ENCODE measurements around the gene ZNF43.
"Not testable (repeated sequence)": the region's sequence is repeated elsewhere in the genome, so short reads cannot be mapped to it uniquely, and the experiment has no call there.

Gene ZNF43

GRCh38 chr19:21789466-21790085, 46.4 kb downstream of the ZNF43 start:
- H3K79me2 ChIP-seq (ENCODE audit: insufficient read depth, low read depth) = no peaks in the 10 kb centered on the region
- H3K4me3 ChIP-seq (IDR thresholded peaks at IDR 0.05; ENCODE audit: insufficient read depth, low read depth, low read length) = no peak overlapping the region
- H3K36me3 ChIP-seq (ENCODE audit: insufficient read depth) = no peaks in the 10 kb centered on the region
- H3K27ac ChIP-seq = no peak overlapping the region
- no peak overlapping the region for H2AFZ ChIP-seq (ENCODE audit: low read depth)
- H4K20me1 ChIP-seq (ENCODE audit: insufficient read depth) = no peaks in the 10 kb centered on the region
- no peaks in the 10 kb centered on the region for H3K4me1 ChIP-seq (ENCODE audit: low read depth, poor library complexity, severe bottlenecking)
- H3K27me3 ChIP-seq (ENCODE audit: insufficient read depth, low read depth) = no peaks in the 10 kb centered on the region
- no peak overlapping the region for H3K9ac ChIP-seq
- no peak overlapping the region for H3K4me2 ChIP-seq
- TF ChIP-seq, protein P1, sequence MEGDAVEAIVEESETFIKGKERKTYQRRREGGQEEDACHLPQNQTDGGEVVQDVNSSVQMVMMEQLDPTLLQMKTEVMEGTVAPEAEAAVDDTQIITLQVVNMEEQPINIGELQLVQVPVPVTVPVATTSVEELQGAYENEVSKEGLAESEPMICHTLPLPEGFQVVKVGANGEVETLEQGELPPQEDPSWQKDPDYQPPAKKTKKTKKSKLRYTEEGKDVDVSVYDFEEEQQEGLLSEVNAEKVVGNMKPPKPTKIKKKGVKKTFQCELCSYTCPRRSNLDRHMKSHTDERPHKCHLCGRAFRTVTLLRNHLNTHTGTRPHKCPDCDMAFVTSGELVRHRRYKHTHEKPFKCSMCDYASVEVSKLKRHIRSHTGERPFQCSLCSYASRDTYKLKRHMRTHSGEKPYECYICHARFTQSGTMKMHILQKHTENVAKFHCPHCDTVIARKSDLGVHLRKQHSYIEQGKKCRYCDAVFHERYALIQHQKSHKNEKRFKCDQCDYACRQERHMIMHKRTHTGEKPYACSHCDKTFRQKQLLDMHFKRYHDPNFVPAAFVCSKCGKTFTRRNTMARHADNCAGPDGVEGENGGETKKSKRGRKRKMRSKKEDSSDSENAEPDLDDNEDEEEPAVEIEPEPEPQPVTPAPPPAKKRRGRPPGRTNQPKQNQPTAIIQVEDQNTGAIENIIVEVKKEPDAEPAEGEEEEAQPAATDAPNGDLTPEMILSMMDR (conservative IDR thresholded peaks at IDR 0.05; ENCODE audit: low read depth, low read length) = no peak

GRCh38 chr19:21786936-21787335, 49.0 kb downstream of the ZNF43 start:
- TF ChIP-seq, protein P1 (conservative IDR thresholded peaks at IDR 0.05; ENCODE audit: low read depth, low read length) = no peak
- Histone ChIP-seq H3K9ac (no peak overlapping the region), H3K27me3 (ENCODE audit: insufficient read depth, low read depth) (no peaks in the 10 kb centered on the region), H3K4me2 (no peak overlapping the region), H3K4me1 (ENCODE audit: low read depth, poor library complexity, severe bottlenecking) (no peaks in the 10 kb centered on the region), H3K27ac (no peak overlapping the region), H3K4me3 (IDR thresholded peaks at IDR 0.05; ENCODE audit: insufficient read depth, low read depth, low read length) (no peak overlapping the region), H2AFZ (ENCODE audit: low read depth) (no peak overlapping the region), H3K36me3 (ENCODE audit: insufficient read depth) (no peaks in the 10 kb centered on the region), H4K20me1 (ENCODE audit: insufficient read depth) (no peaks in the 10 kb centered on the region), H3K79me2 (ENCODE audit: insufficient read depth, low read depth) (no peaks in the 10 kb centered on the region)

DNA sequence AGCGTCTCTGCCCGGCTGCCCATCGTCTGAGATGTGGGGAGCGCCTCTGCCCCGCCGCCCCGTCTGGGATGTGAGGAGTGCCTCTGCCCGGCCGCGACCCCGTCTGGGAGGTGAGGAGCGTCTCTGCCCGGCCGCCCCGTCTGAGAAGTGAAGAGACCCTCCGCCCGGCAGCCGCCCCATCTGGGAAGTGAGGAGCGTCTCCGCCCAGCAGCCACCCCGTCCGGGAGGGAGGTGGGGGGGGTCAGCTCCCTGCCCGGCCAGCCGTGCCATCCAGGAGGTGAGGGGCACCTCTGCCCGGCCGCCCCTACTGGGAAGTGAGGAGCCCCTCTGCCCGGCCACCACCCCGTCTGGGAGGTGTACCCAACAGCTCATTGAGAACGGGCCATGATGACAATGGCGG, 60.2 kb downstream of the ZNF43 start:
- not testable (repeated sequence) for H3K9ac ChIP-seq; H3K27ac ChIP-seq; H3K4me3 ChIP-seq (IDR thresholded peaks at IDR 0.05; ENCODE audit: insufficient read depth, low read depth, low read length); H3K4me2 ChIP-seq; H3K27me3 ChIP-seq (ENCODE audit: insufficient read depth, low read depth); H3K36me3 ChIP-seq (ENCODE audit: insufficient read depth); H3K79me2 ChIP-seq (ENCODE audit: insufficient read depth, low read depth); H4K20me1 ChIP-seq (ENCODE audit: insufficient read depth); H3K4me1 ChIP-seq (ENCODE audit: low read depth, poor library complexity, severe bottlenecking); H2AFZ ChIP-seq (ENCODE audit: low read depth)

DNA sequence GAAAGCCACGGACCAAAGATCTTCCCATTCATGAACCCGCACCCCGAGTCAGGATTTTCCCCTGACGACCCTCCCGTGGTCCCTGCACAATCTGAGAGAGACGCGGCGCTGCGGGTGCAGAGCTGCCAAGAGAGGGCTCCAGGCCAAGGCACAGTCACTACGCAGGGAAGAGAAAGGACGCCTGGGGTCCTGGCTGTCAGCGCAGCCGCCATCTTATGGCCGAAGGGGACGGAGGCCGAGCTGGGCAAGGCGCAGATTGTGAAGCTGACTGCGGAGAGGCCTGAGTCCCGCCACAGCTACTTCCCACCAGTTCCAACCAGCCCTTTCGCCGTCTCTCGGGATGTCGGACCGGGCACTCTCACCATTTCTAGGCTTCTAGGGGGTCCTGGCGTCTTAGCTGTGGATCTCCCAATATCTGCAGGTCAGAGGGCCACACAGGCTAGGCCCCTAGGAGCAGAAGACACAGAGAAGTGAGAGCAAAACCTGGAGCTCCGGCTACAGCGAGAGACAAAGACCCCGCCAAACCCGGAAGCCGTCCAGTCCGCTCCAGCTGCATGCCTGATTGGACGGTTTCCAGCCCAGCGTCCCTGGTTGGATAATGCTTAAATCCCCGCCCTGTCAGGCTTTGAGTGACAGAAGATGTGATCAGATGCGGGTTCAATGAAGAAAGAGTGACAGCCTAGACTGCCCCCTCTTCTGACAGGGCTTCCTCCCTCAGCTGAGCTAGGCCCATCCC, 68.7 kb downstream of the ZNF43 start, which contains the start of gene ZNF100:
Gene ZNF100 (minus strand): TSS at position 515 of the 736 bp plus-strand sequence. CDS start 150 bp downstream, at position 365.
- H3K79me2 ChIP-seq (ENCODE audit: insufficient read depth, low read depth) = no peaks in the 10 kb centered on the region
- H3K27ac ChIP-seq = no peak within 1 kb of the TSS
- H3K27me3 ChIP-seq (ENCODE audit: insufficient read depth, low read depth) = no peaks in the 10 kb centered on the region
- H3K4me2 ChIP-seq = no peak within 1 kb of the TSS
- no peak within 1 kb of the TSS for H3K9ac ChIP-seq
- no peak within 1 kb of the TSS for H2AFZ ChIP-seq (ENCODE audit: low read depth)
- no peaks in the 10 kb centered on the region for H3K4me1 ChIP-seq (ENCODE audit: low read depth, poor library complexity, severe bottlenecking)
- H3K36me3 ChIP-seq (ENCODE audit: insufficient read depth) = no peaks in the 10 kb centered on the region
- TF ChIP-seq, protein P1 (conservative IDR thresholded peaks at IDR 0.05; ENCODE audit: low read depth, low read length) = no peak
- H3K4me3 ChIP-seq (IDR thresholded peaks at IDR 0.05; ENCODE audit: insufficient read depth, low read depth, low read length) = no peak within 1 kb of the TSS
- H4K20me1 ChIP-seq (ENCODE audit: insufficient read depth) = no peaks in the 10 kb centered on the region

GRCh38 chr19:21766705-21767064, 69.3 kb downstream of the ZNF43 start:
- not testable (repeated sequence) for H2AFZ ChIP-seq (ENCODE audit: low read depth); H3K4me2 ChIP-seq; H3K9ac ChIP-seq; H3K27ac ChIP-seq; H3K27me3 ChIP-seq (ENCODE audit: insufficient read depth, low read depth); H4K20me1 ChIP-seq (ENCODE audit: insufficient read depth); H3K4me3 ChIP-seq (IDR thresholded peaks at IDR 0.05; ENCODE audit: insufficient read depth, low read depth, low read length); H3K36me3 ChIP-seq (ENCODE audit: insufficient read depth); H3K79me2 ChIP-seq (ENCODE audit: insufficient read depth, low read depth); H3K4me1 ChIP-seq (ENCODE audit: low read depth, poor library complexity, severe bottlenecking)
